NB4 (cell line): ENCODE measurements around the gene RPP38.

Experiments
- DNase-seq: peaks from one replicate; pipeline ENCODE4 v3.0.0; 2010; ENCODE audit warnings: low read depth
- H3K4me3 ChIP-seq: one replicate; pipeline ENCODE4 v1.5.1; 2011; ENCODE audit warnings: mild to moderate bottlenecking, low read depth, low read length, moderate library complexity
- MYC ChIP-seq: IDR thresholded peaks from 2 replicates; pipeline ENCODE4 v1.6.1; 2011; ENCODE audit warnings: low read depth, low read length
- POLR2A ChIP-seq: IDR thresholded peaks from 2 replicates; pipeline ENCODE4 v1.6.1; 2011; ENCODE audit warnings: mild to moderate bottlenecking; ENCODE audit not compliant: insufficient read length; ENCODE audit errors: extremely low read depth
- TF ChIP-seq, protein P1 (sequence below): IDR thresholded peaks from 2 replicates; pipeline ENCODE4 v1.6.1; 2011; ENCODE audit warnings: low read depth, low read length
- TF ChIP-seq, protein P2 (sequence below): IDR thresholded peaks from one replicate; pipeline ENCODE4 v1.5.1; 2012; ENCODE audit warnings: low read depth, low read length

RPP38 gene

DNA sequence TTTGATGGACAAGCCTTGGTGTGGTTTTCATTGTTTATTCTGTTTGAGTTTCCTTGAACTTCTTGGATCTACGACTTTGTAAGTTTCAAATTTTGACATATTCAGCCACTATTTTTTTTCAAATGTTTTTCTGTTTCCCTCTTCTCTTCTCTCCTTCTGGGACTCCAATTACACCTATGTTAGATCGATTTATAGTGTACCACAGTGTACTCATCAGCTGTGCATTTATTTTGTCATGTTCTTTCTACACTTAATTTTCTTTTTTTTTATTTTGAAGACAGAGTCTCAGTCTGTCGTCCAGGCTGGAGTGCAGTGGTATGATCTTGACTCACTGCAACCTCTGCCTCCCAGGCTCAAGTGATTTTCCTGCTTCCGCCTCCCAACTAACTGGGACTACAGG is 37.2 kb upstream of the RPP38 start:
- no peak for TF ChIP-seq POLR2A
- TF ChIP-seq MYC, result no peak
- TF ChIP-seq, protein P1, sequence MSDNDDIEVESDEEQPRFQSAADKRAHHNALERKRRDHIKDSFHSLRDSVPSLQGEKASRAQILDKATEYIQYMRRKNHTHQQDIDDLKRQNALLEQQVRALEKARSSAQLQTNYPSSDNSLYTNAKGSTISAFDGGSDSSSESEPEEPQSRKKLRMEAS, result no peak
- TF ChIP-seq, protein P2, sequence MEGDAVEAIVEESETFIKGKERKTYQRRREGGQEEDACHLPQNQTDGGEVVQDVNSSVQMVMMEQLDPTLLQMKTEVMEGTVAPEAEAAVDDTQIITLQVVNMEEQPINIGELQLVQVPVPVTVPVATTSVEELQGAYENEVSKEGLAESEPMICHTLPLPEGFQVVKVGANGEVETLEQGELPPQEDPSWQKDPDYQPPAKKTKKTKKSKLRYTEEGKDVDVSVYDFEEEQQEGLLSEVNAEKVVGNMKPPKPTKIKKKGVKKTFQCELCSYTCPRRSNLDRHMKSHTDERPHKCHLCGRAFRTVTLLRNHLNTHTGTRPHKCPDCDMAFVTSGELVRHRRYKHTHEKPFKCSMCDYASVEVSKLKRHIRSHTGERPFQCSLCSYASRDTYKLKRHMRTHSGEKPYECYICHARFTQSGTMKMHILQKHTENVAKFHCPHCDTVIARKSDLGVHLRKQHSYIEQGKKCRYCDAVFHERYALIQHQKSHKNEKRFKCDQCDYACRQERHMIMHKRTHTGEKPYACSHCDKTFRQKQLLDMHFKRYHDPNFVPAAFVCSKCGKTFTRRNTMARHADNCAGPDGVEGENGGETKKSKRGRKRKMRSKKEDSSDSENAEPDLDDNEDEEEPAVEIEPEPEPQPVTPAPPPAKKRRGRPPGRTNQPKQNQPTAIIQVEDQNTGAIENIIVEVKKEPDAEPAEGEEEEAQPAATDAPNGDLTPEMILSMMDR, result no peak
- no peak overlapping the region for H3K4me3 ChIP-seq
- DNase-seq, result no peak

DNA sequence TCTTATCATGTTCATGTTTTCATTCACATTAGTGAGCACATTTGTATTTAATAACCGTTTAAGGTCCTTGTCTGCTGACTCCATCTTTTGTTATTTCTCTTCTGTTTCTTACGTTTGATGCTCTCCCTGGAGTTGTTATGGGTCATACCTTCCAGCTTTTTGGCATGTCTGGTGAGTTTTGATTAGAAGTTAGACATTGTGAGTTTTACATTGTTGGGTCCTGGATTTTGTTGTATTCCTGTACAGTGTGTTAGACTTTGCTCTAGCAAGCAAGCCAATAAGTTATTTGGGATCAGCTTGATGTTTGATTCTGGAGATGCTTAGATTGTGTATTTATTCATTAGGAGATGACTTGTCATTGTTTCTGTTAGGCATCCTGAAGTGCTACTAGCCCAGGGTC is 36.5 kb upstream of the RPP38 start:
- DNase-seq, result no peak
- no peak overlapping the region for H3K4me3 ChIP-seq
- TF ChIP-seq MYC (no peak), POLR2A (no peak)
- TF ChIP-seq, protein P2, result no peak
- TF ChIP-seq, protein P1, result no peak

DNA sequence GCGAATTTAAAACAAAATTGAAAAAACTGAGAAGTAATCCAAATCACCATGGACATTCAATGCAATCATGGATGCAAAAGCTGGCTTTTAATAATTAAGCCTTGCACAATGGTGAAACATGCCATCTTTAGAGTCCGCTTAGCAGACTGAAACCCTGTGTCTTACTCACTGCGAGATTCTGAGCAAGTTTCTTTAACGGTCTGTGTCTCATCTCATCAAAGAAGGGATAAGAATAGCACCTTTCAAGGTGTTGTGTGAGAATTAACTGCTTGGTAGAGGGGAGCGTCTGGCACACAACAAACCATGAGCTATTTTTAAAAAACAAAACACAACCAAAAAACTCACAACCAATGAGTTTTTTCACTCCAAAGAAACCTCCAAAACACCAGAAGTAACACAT is 30.0 kb upstream of the RPP38 start:
- TF ChIP-seq, protein P1, result no peak
- TF ChIP-seq, protein P2, result no peak
- TF ChIP-seq POLR2A, result no peak
- TF ChIP-seq MYC, result no peak
- no peak overlapping the region for H3K4me3 ChIP-seq
- DNase-seq, result no peak

DNA sequence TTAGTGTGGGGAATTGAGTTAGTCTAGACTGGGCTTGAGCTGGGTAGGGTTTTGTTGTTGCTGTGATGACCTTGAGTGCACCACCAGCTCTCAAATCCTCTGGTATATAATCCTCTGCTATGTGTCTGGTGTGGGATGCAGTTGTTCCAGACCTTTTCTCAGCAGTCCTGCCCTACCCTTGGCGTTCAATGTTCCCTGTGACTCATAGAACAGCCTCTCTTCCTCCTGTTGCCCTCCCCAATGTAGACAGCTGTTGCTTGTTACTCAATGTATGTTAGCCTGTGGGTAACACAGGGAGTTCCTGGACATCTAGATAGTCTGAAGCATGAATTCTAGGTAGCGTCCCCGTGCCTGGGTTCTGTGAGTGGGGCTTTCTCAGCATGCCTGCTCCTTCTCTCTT is 28.4 kb upstream of the RPP38 start:
- no peak for DNase-seq
- TF ChIP-seq POLR2A (no peak), MYC (no peak)
- TF ChIP-seq, protein P2, result no peak
- TF ChIP-seq, protein P1, result no peak
- no peak overlapping the region for H3K4me3 ChIP-seq

DNA sequence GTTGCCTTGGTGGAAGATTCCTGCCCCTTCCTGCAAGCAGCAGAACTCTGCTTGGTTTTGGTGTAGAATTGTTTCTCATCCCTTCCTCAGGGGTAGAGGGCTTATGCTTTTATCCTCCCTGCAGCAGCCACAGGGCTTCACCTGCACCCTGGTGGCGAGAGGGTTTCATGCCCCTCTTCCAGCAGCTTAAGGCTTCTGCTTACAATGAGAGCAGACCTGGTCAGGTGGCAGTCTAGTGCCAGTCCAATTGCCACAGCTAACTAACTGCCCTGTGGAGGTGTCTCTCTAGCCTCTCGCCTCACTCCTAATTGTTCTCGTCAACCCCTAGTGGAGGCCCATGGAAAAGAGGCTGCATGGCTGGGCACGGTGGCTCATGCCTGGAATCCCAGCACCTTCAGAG is 27.9 kb upstream of the RPP38 start:
- no peak for DNase-seq
- no peak overlapping the region for H3K4me3 ChIP-seq
- TF ChIP-seq, protein P2, result no peak
- TF ChIP-seq, protein P1, result no peak
- TF ChIP-seq POLR2A (no peak), MYC (no peak)

DNA sequence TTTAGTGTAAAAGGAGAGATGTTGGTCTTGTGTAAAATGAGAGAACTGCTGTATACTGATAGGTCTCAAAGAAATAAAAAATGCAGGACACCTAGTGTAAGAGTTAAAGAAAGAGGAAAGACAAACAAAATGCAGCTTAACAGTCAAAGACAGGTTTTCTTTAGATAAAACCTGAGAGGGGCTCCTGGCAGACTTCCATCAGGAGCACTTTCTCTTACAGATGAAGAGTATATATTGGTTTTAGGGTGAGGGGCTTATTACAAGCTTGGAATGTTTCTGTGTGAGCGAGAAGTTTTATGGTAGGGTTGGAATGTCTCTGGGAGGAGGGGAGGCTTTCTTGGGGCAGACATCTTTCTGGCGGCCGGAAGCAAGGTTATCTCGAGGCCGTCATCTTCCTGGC is 24.8 kb upstream of the RPP38 start:
- TF ChIP-seq, protein P1, result no peak
- TF ChIP-seq, protein P2, result no peak
- no peak for TF ChIP-seq MYC
- no peak for TF ChIP-seq POLR2A
- no peak overlapping the region for H3K4me3 ChIP-seq
- no peak for DNase-seq
